AG10803 (cell line): ENCODE measurements around the gene PCK1.

Experiments
- DNase-seq: peaks from one replicate; pipeline ENCODE4 v3.0.0; 2010; ENCODE audit warnings: low read depth
- H3K4me3 ChIP-seq: 2 replicates; pipeline ENCODE4 v1.5.1; 2011; ENCODE audit warnings: mild to moderate bottlenecking, low read length, control low read depth
- CTCF ChIP-seq: conservative IDR thresholded peaks from 2 replicates; pipeline ENCODE4 v1.5.1; 2011; ENCODE audit warnings: mild to moderate bottlenecking, low read length, control low read depth, inconsistent platforms

The PCK1 gene

GRCh38 chr20:57567471-57568079, 6.7 kb downstream of the PCK1 start:
- H3K4me3 ChIP-seq: no peak overlapping the region
- DNase-seq: no peak
- TF ChIP-seq CTCF: no peak

GRCh38 chr20:57568088-57568896, 7.4 kb downstream of the PCK1 start:
- H3K4me3 ChIP-seq: no peak overlapping the region
- DNase-seq: no peak
- TF ChIP-seq CTCF: no peak

GRCh38 chr20:57568960-57569359, 8.1 kb downstream of the PCK1 start:
- no peak overlapping the region for H3K4me3 ChIP-seq
- no peak for DNase-seq
- TF ChIP-seq CTCF: no peak

GRCh38 chr20:57570145-57570850, 9.4 kb downstream of the PCK1 start:
- TF ChIP-seq CTCF: no peak
- no peak overlapping the region for H3K4me3 ChIP-seq
- DNase-seq: no peak

- no peak for TF ChIP-seq CTCF
- H3K4me3 ChIP-seq: no peak overlapping the region
- DNase-seq: no peak
Observed at GRCh38 chr20:57570920-57571319, 10.0 kb downstream of the PCK1 start.

GRCh38 chr20:57571782-57572416, 11.0 kb downstream of the PCK1 start:
- no peak for TF ChIP-seq CTCF

More at GRCh38 chr20:57571782-57572416, 11.0 kb downstream of the PCK1 start:
- DNase-seq: no peak
- H3K4me3 ChIP-seq: no peak overlapping the region
